NCI-H2227 (cell line): ENCODE measurements around the gene DEGS1.

Experiments
- DNase-seq: peaks from one replicate; lab custom pipeline; 2025; ENCODE audit not compliant: unreplicated experiment; lab: John Stamatoyannopoulos, UW

The DEGS1 gene

GRCh38 chr1:224182866-224183590 is at the start of gene DEGS1:
Gene DEGS1, plus strand, starts transcription at chr1:224183240. Its CDS starts 97 bp downstream, at chr1:224183337.
- DNase-seq = peak; percentile 95

DNA sequence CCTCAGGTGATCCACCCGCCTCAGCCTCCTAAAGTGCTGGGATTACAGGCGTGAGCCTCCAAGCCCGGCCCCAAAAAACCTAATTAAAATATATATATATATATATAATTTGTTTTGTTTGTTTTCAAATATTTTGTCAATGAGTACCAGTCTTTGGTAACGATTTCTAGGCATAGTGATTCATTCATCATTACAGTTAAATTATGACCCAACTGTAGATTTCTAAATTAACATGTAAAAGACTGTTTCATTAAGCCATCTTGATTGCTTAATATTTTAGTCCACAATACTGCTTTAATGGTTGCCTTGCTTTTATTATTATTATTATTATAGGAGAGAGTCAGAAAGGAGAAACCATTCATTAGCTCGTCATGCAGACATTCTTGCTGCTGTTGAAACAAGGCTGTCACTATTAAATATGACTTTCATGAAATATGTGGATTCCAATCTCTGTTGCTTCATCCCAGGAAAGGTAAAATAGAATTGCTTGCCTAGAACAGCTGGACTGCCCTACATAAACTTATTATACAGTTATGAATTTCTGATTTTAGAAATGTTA is 49.2 kb upstream of the DEGS1 start:
- DNase-seq = no peak

GRCh38 chr1:224137518-224137917 is 45.5 kb upstream of the DEGS1 start:
- DNase-seq = no peak

DNA sequence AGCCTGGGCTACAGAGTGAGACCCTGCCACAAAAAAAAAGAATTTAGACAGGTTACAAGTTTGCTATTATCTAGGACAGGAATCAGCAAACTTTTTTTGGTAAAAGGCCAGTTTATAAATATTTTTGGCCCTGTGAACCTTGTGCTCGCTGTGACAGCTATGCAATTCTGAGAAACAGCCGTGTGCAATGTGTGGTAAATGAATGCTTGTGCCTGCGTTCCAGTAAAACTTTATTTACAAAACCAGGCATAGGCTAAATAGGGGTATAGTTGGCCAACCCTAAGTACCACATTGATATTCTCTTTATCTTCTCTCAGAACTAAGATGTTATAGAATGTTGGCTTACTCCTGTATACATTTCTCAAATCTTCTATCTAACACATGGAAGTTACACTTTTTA is 44.8 kb upstream of the DEGS1 start:
- DNase-seq = no peak

DNA sequence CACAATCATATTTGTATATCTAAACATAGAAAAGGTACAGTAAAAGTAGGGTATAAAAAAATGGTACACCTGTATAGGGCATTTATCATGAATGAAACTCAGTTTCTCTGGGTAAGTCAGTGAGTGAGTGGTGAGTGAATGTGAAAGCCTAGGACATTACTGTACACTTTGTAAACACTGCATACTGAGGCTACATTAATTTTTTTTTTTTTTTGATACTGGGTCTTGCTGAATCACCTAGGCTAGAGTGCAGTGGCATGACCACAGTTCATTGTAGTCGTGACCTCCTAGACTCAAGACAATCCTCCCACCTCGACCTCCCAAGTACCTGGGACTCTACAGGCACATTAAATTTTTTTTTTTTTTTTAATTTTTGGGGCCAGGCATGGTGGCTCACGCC is 41.3 kb upstream of the DEGS1 start:
- no peak for DNase-seq

DNA sequence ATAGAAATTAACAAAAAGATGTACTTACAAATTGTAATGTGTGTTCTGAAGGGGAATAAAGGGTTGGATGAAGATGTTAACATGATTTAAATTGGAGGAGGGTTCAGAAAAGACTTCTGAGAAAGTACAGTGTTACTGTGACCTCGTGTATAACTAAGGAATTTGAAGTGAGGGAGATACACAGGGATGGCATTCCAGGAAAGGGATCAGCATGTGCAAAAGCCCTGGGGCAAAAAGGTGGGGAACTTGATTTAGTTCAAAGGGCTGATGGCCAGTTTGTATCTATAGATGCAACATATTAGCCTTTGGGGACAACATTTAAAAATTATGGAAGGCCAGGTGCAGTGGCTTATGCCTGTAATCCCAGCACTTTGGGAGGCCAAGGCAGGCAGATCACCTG is 33.3 kb upstream of the DEGS1 start:
- DNase-seq = no peak

DNA sequence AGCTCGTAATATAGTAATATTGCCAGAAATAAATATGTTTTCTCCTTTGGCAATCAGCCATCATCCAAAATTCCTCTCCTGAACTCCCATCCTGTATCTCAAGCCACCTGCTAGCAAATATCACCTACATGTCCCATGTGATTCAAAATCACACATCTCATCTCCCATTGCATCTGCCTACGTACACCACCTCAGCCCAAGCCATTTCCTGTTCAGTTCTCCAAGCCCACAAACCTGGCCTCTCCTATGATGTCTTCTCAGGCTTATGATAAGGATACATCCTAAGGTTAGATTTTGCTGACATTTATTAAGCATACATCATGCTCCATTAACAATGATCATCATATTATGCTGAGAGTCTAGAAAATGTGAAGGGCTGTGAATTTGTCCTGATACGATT is 31.9 kb upstream of the DEGS1 start:
- DNase-seq = no peak

GRCh38 chr1:224157316-224157715 is 25.7 kb upstream of the DEGS1 start:
- DNase-seq = no peak

DNA sequence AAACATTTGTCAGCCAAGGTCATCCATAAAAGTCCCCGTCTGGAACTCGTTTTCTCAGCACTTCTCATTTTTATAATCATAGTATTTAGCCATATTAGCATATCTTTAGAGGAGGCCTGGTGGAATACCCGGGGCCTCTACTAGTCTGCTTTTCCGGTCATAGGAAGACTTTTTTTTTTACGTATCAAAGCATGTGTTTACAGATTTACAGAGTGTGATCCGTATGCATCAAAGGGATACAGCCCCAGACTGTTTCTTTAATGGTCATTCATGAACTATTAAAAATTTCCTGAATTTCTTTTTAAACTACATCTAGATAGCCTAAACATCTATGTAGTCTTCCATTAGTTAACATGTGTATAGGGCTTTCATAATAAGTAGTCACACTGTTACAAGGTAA is 23.5 kb upstream of the DEGS1 start:
- no peak for DNase-seq

GRCh38 chr1:224160171-224160682 is 22.8 kb upstream of the DEGS1 start:
- DNase-seq = no peak

- no peak for DNase-seq
Observed at GRCh38 chr1:224162768-224163167, 20.3 kb upstream of the DEGS1 start.

GRCh38 chr1:224163311-224163710 is 19.7 kb upstream of the DEGS1 start:
- no peak for DNase-seq

DNA sequence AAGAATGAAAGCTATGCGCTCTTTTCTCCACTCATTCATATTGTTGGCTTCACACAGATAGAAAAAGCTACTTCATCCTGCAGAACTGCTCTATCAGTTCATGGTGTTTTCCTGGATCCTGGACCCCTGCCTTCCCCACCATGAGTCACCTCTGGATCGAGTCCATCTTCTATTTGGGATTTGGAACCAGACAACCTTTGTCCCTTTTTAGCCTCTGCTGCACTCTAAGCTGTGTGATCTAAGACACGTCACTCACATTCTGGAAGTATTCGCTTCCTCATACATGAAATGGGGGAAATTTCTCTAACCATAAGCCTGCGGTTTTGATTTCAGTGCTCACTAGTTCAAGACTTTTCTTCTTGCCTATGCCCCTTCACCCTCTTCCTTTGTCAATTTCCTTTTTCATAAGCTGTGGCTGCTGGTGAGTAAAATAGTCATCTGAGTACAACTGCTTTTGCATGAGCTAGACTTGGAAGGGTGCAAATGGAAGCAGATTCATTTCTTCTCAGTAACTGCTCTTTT is 14.1 kb upstream of the DEGS1 start:
- DNase-seq = no peak

GRCh38 chr1:224169718-224170270 is 13.2 kb upstream of the DEGS1 start:
- no peak for DNase-seq

DNA sequence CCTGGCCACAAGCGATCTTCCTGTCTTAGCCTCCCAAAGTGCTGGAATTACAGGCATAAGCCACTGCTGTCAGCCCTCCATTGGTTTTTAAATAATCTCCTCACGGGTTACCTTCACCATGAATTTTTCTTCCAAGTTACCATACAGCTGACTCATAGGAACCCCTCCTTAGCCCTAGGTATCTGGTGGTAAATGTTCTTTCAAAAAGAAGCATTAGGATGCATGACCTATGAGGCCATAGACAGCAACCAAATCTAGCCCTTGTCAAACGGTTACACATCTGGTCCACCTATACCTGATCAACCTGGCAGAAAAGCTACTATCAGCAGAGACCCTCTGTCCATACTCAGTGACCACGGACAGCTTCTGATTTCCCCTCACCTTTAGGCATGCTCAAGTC is 12.7 kb upstream of the DEGS1 start:
- no peak for DNase-seq

DNA sequence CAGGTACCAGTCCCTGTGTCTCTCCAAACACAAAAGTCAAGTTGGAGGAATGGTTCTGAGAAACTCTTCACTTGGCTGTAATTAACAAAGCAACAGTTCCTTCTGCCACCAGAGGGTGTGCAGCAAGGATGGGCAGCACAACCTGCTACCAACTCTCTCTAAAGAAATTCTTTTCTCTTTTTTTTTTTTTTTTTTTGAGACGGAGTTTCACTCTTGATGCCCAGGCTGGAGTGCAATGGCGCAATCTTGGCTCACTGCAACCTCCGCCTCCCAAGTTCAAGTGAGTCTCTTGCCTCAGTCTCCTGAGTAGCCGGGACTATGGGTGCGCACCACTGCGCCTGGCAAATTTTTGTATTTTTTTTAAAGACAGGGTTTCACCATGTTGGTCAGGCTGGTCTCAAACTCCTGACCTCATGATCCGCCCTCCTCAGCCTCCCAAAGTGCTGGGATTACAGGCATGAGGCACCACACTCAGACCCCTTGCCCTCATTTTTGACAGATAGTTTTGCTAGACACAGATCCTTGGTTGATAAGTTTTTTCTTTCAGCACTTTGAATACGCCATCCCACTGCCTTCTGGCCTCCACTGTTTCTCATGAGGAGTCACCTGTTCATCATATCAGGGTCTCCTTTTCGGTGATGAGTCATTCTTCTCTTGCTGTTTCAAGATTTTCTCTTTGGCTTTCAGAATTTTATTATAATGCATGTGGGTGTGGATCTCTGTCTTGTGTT is 12.1 kb upstream of the DEGS1 start:
- DNase-seq = no peak

DNA sequence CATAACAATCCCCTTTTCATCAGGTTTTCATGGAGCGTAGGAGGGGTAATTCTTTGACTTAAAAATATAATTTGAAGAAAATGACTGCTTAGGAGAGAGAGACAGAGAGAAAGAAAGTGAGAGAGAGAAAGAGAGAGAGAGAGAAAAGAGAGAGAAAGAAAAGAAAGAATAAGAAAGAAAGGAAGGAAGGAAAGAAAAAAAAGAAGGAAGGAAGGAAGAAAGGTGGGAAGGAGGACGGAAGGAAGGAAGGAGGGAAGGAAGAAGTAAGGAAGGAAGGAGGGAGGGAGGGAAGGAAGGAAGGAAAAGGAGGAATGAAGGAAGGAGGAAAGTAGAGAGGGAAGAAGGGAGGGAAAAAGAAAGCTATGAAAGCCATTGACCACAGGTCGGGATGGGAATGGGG is 10.8 kb upstream of the DEGS1 start:
- no peak for DNase-seq

- no peak for DNase-seq
Observed at GRCh38 chr1:224173523-224173922, 9.5 kb upstream of the DEGS1 start.

DNA sequence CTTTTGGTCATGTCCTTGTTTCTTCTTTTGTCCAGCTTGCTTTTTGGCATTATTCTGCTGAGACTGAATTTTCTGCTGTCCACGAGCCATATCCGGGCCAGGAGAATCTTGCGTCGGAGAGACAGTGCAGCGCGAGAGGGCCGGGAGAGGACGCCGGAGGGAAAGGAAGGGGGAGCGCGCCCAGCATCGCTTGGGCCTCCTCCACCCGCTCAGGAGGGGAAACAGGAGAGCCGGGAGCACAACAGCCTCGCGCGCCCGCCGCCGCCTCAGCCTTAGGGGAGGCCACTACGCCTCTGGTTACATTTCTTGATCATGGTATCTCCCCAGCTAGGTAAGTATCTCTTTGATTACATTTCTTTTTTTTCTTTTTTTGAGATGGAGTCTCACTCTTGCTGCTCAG is 7.4 kb upstream of the DEGS1 start:
- DNase-seq = peak; percentile 66

- DNase-seq = no peak
Observed at GRCh38 chr1:224177356-224177999, 5.6 kb upstream of the DEGS1 start.

GRCh38 chr1:224178894-224179293 is 4.1 kb upstream of the DEGS1 start:
- no peak for DNase-seq
